Muscle layer of duodenum (tissue), 2 donors: Measurements from ENCODE around the gene INTS6.

Source experiments
- H3K27ac ChIP-seq: one replicate; pipeline ENCODE4 v1.7.0; 2013; ENCODE audit warnings: mild to moderate bottlenecking, low read length
- H3K27me3 ChIP-seq: one replicate; pipeline ENCODE4 v1.7.0; 2013; ENCODE audit warnings: low read depth, mild to moderate bottlenecking, control low read depth, low read length
- H3K36me3 ChIP-seq, 2 donors: one replicate each; pipeline ENCODE4 v1.7.0; 2013; ENCODE audit warnings: low read length in 2 of 2, control low read depth in 1 of 2, mild to moderate bottlenecking in 1 of 2; ENCODE audit not compliant: insufficient read depth in 2 of 2, control insufficient read depth in 1 of 2
- H3K4me1 ChIP-seq, 2 donors: one replicate each; pipeline ENCODE4 v1.7.0; 2013; ENCODE audit warnings: low read length in 2 of 2, mild to moderate bottlenecking in 2 of 2, control low read depth in 1 of 2, moderate library complexity in 1 of 2; ENCODE audit not compliant: insufficient read depth in 2 of 2, control insufficient read depth in 1 of 2
- H3K4me3 ChIP-seq, 2 donors: one replicate each; pipeline ENCODE4 v1.7.0; 2013; ENCODE audit warnings: low read length in 2 of 2, low read depth in 1 of 2, mild to moderate bottlenecking in 1 of 2
- H3K9me3 ChIP-seq, 2 donors: one replicate each; pipeline ENCODE4 v1.7.0; 2013; ENCODE audit warnings: low read length in 2 of 2, control low read depth in 1 of 2, mild to moderate bottlenecking in 1 of 2; ENCODE audit not compliant: control insufficient read depth in 1 of 2
- donor health status: healthy.

Gene INTS6

GRCh38 chr13:51311957-51312520 lies 140.8 kb downstream of the INTS6 start:
- Histone ChIP-seq H3K4me3 (no peak overlapping the region), H3K4me1 (no peaks in the 10 kb centered on the region), H3K36me3 (no peaks in the 10 kb centered on the region), H3K27me3 (no peaks in the 10 kb centered on the region), H3K27ac (no peak overlapping the region), H3K9me3 (no peaks in the 10 kb centered on the region)
